Type B pancreatic cell (in vitro differentiated cells): Measurements from ENCODE around the gene EIPR1. TPM values are rescaled to one million over a fixed set of nuclear protein-coding genes. Genes with fewer than 3 reads are reported as not detected.

Experiments used
- DNase-seq: peaks from one replicate; pipeline ENCODE4 v3.0.0; 2021; ENCODE audit warnings: mixed read lengths; ENCODE audit not compliant: unreplicated experiment; ENCODE audit errors: extremely low spot score
- H3K27ac Mint-ChIP-seq: 2 replicates; pipeline ENCODE4 v1.8.0; 2021; ENCODE audit warnings: mild to moderate bottlenecking, mixed read lengths
- H3K27me3 Mint-ChIP-seq: 2 replicates; pipeline ENCODE4 v1.8.0; 2021; ENCODE audit warnings: mixed read lengths
- H3K36me3 Mint-ChIP-seq: 2 replicates; pipeline ENCODE4 v1.8.0; 2021; ENCODE audit warnings: mixed read lengths
- H3K4me1 Mint-ChIP-seq: one replicate; pipeline ENCODE4 v1.8.0; 2021; ENCODE audit warnings: mixed read lengths; ENCODE audit not compliant: unreplicated experiment
- H3K4me3 Mint-ChIP-seq: 2 replicates; pipeline ENCODE4 v1.8.0; 2021; ENCODE audit warnings: mild to moderate bottlenecking, mixed read lengths
- H3K9me3 Mint-ChIP-seq: 2 replicates; pipeline ENCODE4 v1.8.0; 2021; ENCODE audit warnings: mixed read lengths
- total RNA-seq: library from RNA; stranded (reverse); gene quantifications from 2 replicates; pipeline ENCODE4 v1.2.1, GENCODE V29; 2021; ENCODE audit warnings: low replicate concordance
- TF ChIP-seq, protein P1 (sequence below): fragments of 200-600 bp; sonication (generic); conservative IDR thresholded peaks from 2 replicates; pipeline ENCODE4 v1.5.0; 2021; ENCODE audit warnings: antibody characterized with exemption, mild to moderate bottlenecking

EIPR1 gene
- total RNA-seq, 1 donor from 2014 or later, result 24.9 TPM

- peaks cover 10% of the 10 kb centered on the region for H3K4me1 Mint-ChIP-seq
- no peak overlapping the region for H3K4me3 Mint-ChIP-seq
- TF ChIP-seq, protein P1, sequence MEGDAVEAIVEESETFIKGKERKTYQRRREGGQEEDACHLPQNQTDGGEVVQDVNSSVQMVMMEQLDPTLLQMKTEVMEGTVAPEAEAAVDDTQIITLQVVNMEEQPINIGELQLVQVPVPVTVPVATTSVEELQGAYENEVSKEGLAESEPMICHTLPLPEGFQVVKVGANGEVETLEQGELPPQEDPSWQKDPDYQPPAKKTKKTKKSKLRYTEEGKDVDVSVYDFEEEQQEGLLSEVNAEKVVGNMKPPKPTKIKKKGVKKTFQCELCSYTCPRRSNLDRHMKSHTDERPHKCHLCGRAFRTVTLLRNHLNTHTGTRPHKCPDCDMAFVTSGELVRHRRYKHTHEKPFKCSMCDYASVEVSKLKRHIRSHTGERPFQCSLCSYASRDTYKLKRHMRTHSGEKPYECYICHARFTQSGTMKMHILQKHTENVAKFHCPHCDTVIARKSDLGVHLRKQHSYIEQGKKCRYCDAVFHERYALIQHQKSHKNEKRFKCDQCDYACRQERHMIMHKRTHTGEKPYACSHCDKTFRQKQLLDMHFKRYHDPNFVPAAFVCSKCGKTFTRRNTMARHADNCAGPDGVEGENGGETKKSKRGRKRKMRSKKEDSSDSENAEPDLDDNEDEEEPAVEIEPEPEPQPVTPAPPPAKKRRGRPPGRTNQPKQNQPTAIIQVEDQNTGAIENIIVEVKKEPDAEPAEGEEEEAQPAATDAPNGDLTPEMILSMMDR, result no peak
Measured at GRCh38 chr2:3256605-3257004, 121.0 kb downstream of the EIPR1 start.

DNA sequence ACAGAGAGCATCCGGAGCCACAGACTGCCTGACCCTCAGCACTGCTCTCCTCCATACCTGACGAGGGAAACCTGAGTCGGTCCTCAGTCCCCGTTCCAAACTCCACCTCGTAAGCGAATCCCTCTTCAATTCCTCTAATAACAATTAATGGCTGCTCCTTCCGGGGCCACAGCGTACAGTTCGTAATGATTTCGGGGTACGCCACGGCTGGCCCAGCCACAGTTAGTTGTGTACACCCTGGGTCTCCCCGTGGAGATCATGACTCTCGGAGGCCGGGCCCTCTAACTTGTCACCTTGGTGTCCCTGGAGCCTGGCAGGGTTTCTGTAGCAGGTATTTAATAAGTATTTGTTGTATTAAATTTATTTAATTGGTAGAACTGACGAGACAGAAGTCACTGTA is 121.5 kb downstream of the EIPR1 start:
- no peak overlapping the region for H3K4me3 Mint-ChIP-seq
- H3K27me3 Mint-ChIP-seq, result no peaks in the 10 kb centered on the region
- H3K27ac Mint-ChIP-seq, result no peak overlapping the region
- TF ChIP-seq, protein P1, result no peak
- H3K36me3 Mint-ChIP-seq, result peaks cover 19% of the 10 kb centered on the region
- no peaks in the 10 kb centered on the region for H3K9me3 Mint-ChIP-seq
- peaks cover 10% of the 10 kb centered on the region for H3K4me1 Mint-ChIP-seq
- no peak for DNase-seq

More at GRCh38 chr2:3256605-3257004, 121.0 kb downstream of the EIPR1 start:
- H3K27ac Mint-ChIP-seq, result no peak overlapping the region
- no peaks in the 10 kb centered on the region for H3K27me3 Mint-ChIP-seq
- DNase-seq, result no peak
- no peaks in the 10 kb centered on the region for H3K9me3 Mint-ChIP-seq
- H3K36me3 Mint-ChIP-seq, result peaks cover 16% of the 10 kb centered on the region

GRCh38 chr2:3254442-3254941 is 123.1 kb downstream of the EIPR1 start:
- DNase-seq, result no peak
- no peak overlapping the region for H3K4me3 Mint-ChIP-seq
- H3K9me3 Mint-ChIP-seq, result peaks cover 1% of the 10 kb centered on the region
- H3K27ac Mint-ChIP-seq, result no peak overlapping the region
- TF ChIP-seq, protein P1, result no peak
- peaks cover 17% of the 10 kb centered on the region for H3K36me3 Mint-ChIP-seq
- peaks cover 10% of the 10 kb centered on the region for H3K4me1 Mint-ChIP-seq
- H3K27me3 Mint-ChIP-seq, result no peaks in the 10 kb centered on the region

DNA sequence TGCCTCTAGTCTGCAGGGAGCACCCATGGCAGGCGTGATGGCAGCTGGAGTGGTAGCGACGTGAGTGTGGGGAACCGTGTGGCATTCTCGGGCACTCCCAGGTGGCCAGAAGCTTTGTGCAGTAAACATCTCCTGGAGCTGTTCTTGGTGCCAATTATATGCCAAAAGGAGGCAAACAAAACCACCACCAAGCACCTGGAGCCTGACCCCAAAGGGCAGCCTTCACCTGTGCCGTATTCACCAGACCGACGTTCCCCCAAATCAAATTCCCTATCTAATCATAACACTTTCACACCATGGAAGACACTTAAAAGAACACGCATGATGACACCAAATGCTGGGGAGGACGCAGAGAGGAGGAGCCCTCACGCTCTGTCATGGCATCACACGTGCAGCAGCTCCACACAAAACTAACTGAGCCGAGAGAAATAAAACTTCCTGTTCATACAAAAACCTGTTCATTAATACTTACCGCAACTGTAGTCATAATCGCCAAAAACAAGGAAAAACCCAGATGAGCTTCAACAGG is 123.6 kb downstream of the EIPR1 start:
- TF ChIP-seq, protein P1, result no peak
- no peak overlapping the region for H3K4me3 Mint-ChIP-seq
- peaks cover 22% of the 10 kb centered on the region for H3K36me3 Mint-ChIP-seq
- no peak for DNase-seq
- H3K9me3 Mint-ChIP-seq, result peaks cover 6% of the 10 kb centered on the region
- H3K27ac Mint-ChIP-seq, result no peak overlapping the region
- no peaks in the 10 kb centered on the region for H3K27me3 Mint-ChIP-seq
- H3K4me1 Mint-ChIP-seq, result peaks cover 10% of the 10 kb centered on the region

DNA sequence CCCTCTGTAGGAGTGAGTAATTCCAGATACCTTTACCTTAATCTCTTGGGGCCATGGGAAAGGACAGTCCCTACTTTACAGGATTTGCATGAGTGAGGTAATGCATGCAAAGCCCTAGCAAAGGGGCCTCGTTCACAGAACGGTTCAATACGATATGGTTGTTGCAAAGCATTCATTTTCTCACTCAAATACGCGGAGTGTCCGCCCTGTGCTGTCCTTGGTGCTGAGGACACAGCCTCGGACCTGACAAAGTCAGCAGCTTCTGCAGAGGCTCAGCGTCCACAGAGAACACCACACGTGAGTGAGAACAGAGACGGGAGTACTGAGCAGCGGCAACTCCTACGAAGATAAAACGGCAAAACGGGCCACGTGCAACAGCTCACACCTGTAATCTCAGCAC is 125.7 kb downstream of the EIPR1 start:
- no peak overlapping the region for H3K27ac Mint-ChIP-seq
- TF ChIP-seq, protein P1, result no peak
- H3K27me3 Mint-ChIP-seq, result no peaks in the 10 kb centered on the region
- H3K4me3 Mint-ChIP-seq, result no peak overlapping the region
- H3K36me3 Mint-ChIP-seq, result peaks cover 20% of the 10 kb centered on the region
- DNase-seq, result no peak
- H3K4me1 Mint-ChIP-seq, result peaks cover under 1% of the 10 kb centered on the region
- peaks cover 8% of the 10 kb centered on the region for H3K9me3 Mint-ChIP-seq
